Stimulated activated CD4-positive, alpha-beta T cell treated with anti-CD3 and anti-CD28 coated beads, Interleukin-1b, Interleukin-23, amount 100 ng/mL, for 4 hours (primary cell): ENCODE measurements around the gene SMIM11.
"Not testable (repeated sequence)": the region's sequence is repeated elsewhere in the genome, so short reads cannot be mapped to it uniquely, and the experiment has no call there.

Experiments
- DNase-seq, 2 donors: peaks; one replicate each; pipeline ENCODE4 v3.0.0-alpha.2; 2020; ENCODE audit warnings: low read depth in 2 of 2

SMIM11 gene, protein sequence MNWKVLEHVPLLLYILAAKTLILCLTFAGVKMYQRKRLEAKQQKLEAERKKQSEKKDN

DNA sequence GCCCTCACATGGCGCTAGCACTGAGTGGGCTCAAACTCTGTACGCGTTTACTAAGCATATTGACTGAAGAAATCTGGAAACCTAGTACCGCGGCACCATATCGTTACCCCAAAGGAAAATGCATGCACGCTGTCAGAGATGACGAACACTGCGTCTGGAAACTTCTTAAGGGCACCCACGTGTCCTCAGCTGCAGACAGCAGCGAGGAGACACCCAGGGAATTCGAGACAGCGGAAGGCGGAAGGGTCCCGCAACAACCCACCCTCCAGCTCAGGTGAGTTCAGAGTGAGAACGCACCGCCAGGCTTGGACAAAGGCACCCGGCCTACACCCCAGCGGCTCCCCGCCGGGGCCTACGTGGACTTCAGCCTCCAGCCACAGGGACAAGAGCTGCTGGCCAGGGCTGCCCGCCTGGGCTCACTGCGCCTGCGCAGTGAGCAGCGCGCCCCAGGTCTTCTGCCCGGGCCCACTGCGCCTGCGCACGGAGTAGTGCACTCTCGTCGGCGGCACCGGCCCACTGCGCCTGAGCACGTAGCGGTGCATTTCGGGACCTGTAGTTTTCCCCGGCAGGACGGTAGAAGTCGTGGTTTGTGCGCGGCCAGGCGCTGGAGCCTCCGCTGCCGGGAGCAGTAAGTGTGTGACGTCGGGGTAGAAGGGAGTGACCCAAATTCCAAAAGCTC lies at the start of gene SMIM11:
Gene SMIM11, plus strand, starts transcription at position 568 of the 679 bp plus-strand sequence. CDS start 3,998 bp downstream, outside the sequence.
- DNase-seq: not testable (repeated sequence)

DNA sequence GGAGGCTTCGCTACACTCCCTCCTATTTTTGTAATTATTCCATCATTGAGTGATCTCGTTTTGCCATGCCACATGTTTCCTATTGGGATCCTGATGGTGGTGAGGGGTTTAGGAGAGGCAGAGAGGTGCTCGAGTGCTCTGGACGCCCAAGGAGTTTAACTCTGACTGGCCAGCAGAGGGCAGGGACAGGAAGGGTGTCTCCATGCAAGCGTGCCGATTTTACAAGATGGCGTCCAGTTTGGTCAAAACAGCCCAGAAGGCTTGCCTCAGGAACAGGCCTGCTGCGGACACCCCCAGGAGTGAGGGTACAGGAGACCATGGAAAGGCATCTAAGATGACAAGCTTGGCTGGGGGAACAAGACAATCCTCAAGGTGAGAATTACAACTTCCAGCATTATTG lies 45.3 kb upstream of the SMIM11 start:
- DNase-seq: no peak

DNA sequence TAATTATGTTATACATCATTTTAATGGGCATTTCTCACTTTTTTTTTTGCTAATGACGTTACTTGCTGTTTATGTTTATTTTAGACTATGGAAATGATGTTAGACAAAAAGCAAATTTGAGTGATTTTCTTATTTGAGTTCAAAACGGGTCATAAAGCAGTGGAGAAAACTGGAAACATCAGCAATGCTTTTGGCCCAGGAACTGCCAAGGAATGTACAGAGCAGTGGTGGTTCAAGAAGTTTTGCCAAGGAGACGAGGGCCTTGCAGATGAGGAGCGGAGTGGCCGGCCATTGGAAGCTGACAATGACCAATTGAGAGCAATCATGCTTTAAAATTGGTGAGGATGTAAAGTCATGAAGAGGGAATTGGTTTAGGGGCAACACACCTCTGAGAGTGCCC lies 43.6 kb upstream of the SMIM11 start:
- no peak for DNase-seq

DNA sequence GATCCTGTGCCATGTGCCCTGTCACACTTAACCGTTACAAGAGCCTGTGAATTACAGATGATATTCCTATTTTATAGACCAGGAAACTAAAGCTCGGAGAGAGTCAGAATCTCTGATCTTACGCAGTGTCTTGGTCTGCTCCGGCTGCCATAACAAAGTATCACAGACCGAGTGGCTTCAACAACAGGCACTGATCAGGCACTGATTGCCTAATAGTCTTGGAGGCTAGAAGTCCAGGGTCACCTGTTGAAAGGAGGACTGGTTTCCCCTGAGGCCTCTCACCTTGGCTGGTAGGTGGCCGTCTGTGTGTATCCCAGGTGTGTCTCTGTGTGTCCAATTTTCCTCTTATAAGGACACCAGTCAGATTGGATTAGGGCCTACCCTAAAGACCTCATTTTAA lies 43.0 kb upstream of the SMIM11 start:
- DNase-seq: no peak

DNA sequence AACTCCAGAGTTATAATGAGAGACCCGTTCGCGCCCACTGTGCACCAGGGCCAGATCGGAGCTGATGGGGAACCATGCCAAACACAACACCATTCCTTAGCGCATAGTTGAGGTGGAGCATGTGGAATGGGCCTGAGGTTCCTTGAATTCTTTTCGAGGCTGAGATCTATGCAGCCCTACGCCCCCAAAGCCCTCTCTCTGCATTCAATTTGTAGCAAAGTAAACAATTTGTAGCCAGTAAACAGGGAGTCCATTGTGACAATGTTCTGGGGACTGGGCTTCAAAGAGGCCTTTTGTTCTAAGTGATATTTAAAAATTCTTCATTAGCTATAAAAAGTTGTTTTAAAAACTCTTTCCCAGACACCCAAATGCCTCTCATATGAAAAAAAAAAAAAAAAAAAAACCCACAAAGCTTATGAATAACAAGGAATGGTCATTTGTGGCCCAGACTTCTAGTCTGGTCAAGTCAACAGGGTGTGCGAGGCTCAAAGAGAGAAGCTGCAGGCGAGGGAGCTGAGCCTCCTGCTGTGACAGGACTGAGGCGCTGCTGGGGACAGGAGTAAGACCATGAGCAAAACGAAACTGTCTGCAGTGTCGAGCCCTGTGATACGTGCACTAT lies 42.1 kb upstream of the SMIM11 start:
- no peak for DNase-seq

DNA sequence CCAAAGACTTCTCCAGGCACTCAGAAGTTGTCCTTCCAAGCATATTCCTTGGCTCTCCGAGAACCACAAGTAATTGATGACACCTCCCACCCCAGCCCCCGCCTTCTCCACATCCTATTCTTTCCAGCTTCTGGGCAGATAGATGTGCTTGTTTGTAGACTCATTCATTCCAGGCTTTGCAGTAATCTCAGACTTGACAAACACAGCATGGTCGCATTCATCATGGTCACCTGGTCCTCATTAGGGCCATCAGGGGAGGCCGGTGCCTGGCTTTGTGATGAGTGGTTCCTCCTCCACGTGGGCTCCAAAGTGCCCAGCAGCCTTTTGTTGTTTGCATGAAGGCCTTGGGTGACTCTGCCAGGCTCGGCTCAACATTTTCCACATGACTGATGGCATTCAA lies 40.0 kb upstream of the SMIM11 start:
- no peak for DNase-seq

DNA sequence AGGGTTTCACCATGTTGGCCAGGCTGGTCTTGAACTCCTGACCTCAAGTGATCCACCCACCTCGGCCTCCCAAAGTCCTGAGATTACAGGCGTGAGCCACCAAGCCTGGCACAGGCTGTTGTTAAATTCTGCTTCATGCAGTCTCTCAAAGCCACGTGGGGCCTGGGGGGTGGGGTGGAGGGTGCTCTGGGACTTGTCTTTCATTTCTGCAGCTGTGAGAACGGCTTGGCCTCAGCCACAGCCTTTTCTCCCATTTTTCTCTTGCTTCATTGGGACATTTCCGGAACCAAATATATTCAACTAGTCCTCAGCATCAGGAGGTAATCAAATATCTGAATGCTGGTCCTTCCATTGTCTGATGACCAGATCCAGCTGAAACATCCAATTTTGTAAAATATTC lies 39.1 kb upstream of the SMIM11 start:
- no peak for DNase-seq

DNA sequence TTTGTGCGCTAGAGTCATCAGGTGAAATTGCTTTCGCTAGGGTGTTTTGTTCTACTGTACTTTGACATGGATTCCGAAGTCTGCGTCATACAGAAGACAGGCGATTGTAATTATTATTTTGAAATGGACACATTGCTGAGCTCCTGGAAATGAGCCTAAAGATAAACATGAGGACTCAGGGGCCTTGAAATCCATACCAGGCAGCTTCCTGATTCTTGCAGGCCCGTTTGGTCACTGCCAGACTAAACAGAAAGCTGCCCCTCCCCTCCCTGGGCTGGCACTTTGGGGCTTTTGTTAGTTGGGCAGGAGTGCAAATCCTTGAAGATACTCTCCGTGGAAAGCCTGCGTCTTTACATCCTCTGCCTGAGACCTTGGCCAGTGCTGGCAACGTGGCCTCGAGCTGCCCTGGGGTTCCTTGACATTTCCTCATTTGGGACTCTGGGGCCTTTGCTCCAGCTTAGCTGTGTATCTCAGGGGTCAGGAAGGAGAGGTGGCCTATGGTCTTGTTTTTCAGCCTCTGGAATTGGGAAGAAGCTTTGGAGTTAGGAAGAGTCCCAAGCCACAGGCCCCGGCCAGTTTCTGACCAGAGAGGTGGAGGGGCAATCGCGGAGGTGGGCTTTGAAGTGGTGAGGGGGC lies 38.4 kb upstream of the SMIM11 start:
- DNase-seq: no peak

DNA sequence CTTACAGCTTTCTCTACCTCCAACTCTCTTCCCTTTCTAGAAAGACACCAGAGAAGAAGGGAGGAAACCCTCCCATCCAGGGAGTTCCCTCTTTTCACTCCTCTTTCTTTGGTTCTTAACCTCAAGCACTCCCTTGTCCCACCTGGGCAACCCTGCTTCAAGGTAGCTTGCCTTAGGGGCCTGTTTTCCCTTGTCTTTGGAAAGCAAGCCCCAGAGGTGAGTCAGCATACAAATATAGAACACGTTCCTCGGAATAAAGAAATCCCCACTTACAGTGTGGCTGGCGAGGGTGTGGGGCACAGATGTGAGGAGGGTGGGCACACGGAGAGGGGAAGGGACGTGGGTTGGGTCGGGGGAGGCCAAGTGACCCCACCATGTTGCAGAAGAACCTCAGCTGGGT lies 37.6 kb upstream of the SMIM11 start:
- no peak for DNase-seq

DNA sequence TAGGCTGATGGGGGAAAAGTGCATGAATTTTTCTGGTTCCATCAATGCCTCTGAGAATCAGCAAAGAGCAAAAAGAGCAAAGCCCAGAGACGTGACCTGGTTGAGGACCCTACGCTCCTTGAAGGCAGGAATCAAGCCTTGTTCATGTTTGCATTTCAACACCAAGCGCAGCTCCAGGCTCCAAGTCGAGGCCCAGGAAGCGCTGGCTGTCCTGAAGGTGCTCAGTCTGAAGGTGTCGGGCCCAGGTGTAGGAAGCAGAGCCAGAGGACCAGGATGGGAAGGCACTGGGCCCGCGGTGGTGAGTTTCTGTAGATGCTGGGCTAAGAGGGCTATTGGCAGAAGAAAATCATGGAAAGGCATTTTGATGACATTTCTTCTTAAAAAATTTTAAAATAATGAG lies 37.1 kb upstream of the SMIM11 start:
- no peak for DNase-seq

DNA sequence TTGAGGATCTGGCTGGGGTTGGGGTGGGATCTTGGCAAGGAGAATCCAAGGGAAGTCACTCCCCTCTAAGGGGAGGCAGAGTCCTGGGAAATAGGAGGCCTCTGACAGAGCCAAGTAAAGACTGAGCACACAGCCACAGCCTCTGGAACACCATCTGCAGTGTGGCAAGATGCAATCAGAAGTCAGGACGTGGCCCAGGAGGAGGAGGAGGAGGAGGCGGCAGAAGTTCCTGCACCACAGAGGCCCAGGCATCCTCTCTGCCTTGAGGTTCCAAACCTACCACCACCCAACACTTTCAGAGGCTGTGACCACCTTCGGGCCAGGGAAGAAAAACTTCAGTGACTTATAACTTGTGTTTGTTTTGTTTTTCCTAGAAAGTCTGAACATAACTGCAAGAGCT lies 35.2 kb upstream of the SMIM11 start:
- DNase-seq: no peak

DNA sequence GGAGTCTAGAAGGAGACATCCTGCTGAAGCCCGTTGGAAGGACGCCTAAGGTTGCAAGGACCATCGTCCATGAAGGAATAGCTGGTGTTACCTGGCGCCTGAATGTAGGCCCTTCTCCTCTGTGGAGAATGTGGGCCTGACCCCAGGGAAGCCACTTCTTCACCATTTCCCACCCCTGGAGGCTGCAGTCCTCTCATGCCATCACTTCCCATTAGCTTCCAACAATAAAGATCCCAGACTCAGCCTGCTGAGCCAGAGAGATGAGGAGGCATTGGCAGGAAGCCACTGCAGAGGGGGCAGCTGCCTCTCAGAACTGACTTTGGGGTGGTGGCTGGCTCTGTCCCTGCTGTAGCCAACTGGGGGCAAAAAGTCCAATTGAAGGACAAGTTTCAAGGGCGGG lies 32.8 kb upstream of the SMIM11 start:
- DNase-seq: no peak

DNA sequence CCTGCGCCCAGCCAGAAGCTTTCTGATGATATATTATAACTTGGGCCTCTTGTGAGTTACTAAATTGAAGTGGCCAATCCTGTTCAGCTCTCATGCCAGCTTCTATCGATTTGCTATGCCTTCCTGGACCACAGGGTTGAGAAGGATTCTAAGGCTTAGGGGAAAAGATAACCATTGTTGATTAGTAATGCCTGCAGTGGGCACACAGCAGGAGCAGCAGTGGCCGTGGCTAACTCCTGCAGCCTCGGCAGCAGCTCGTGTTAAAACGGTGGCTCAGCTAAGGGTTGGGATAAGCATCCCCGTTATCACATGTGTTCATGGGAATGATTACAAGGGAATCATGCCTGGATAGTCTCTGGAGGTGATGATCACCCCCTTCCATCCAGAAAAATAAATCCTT lies 32.0 kb upstream of the SMIM11 start:
- DNase-seq: no peak

DNA sequence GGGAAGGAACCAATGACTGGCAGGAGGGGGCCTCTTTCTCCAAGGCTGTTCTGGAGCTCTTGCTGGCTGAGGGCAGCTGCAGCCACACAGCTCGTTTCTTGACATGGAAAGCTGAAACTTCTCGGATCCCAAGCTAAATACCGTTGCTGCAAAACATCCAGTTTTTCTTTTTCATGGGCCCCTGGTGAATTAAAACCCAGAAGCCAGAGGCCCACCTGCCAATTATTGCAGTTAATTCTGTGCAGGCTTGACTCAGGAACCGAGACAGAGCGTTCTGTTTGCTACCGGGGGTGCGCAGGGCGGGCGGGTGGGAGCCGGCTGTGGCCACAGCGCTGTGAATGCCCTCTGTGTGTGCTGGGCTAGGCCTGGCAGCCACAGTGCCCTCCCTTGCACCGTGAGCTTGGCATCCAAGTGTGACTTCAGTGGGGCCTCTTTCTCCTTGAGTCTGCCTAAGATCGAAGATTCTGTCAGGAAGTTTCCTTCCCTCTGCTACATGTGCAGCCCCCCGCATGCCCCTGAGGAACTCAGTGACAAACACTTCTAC lies 31.4 kb upstream of the SMIM11 start:
- no peak for DNase-seq

DNA sequence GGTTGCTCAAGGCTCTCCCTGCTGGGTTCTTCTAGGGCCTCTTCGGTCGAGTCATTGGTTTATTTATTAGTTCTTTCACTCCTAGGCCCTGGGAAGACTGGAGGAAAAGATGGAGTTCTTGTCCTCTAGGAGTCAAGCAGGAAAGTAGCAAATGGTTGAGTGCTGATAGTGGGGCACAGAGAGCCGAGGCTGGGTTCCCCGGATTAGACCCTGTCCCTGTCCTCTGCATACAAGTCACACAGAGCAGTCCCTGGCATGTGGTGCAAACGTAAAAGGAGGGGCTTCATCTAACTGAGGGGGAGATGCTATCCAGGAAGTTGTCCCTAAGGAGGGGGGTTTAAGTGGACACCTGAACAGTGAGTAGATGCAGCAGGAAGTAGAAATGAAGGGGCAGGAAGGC lies 30.7 kb upstream of the SMIM11 start:
- DNase-seq: no peak

DNA sequence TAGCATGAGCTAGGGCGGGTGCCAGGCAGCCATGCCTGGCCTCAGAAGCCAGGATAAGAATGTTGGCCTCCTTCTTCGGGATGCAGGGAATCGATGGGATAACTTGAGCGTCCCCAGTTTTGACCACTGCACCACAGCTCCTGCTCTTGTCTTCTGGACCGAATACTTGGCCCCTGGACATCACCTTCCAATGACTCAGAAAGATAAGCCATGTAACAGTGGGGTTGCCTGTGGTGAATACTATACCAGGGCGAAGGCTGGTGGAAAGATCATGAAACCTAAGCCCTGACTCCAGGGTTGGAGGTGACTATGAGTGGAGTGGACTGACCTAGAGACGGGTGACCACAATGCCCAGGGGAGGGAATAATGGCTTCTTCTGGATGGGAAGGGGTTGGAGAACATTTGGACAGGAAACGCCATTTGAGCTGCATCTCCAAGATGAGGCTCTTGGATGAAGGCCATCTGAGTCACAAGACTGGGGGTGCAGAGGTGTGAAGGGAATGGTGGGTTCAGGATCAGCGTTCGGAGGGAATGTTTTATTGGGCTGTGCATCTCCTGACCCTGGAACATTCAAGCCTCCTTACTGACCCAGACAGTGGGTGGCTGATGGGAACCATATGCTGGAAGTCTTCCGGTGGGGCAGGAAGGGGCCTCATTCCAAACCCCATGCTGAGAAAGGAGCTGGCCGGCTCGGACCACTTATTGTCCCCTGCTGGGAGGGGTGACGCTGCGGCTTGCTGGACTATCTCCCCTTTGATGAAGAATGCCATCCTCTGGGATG lies 30.0 kb upstream of the SMIM11 start:
- no peak for DNase-seq

DNA sequence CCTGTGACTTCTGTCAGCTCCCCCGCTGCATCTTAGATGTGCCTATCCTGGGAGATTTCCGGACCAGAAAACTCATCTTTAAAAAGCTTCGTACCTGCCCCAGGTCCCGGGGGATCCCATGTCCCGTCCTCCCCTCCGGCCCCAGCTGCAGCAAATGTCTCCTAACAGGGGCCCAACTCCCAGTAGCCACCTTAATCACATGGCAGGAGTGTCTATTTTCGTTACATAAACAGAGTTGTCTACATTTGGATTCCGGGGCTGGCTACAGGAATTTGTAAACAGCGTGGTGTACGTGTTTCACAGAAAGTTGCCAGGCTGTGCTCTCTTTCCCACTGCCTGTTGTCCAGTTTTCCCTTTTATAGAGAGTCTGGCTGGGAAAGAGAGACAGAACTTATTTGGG lies 29.4 kb upstream of the SMIM11 start:
- DNase-seq: no peak

DNA sequence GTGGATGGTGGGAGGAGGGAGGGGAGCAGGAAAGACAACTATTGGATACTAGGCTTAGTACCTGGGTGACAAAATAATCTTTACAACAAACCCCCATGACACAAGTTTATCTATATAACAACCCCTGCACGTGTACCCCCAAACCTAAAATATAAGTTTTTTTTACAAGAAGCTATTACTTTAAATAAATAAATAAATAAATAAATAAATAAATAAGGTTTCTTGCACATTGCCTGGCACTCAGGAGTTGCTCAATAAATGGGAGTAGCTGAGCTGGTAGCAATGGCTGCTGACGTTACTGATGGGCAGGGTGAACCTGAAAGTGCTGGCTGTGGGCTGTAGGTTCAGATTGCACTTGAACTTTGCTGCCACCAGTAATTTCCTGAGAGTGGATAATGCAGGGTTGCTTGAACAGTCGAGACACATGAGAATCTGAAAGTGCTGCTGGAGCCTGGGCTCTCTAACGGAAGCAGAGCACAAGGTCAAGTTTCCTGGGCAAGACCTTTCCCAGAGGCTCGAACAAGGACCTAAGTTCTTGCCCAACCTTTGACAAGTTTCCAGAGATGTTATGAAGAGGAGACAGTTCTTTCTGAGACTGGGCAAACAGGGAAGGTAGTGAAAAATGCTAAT lies 26.3 kb upstream of the SMIM11 start:
- DNase-seq: no peak

DNA sequence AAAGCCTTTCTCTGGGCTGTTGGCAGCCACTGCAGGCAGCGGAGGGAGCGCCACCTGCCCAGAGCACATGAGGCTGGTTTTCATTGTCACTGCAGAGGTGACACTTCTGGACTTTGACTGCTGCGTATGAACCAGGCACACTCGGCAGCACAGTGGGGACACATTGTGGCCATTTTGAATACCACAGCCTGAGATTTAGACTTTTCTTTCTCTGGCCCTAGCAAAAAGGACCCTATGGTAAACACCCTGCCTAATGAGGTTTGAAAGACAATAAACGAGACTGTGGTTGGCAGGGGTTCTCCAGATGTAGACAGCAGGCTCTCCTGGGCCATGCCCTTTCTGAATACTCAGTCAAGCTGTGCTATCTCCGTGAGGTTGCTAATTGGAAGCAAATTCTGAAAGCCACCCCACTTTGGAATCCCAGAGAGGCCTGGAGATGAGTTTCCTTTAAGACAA lies 23.5 kb upstream of the SMIM11 start:
- DNase-seq: no peak

DNA sequence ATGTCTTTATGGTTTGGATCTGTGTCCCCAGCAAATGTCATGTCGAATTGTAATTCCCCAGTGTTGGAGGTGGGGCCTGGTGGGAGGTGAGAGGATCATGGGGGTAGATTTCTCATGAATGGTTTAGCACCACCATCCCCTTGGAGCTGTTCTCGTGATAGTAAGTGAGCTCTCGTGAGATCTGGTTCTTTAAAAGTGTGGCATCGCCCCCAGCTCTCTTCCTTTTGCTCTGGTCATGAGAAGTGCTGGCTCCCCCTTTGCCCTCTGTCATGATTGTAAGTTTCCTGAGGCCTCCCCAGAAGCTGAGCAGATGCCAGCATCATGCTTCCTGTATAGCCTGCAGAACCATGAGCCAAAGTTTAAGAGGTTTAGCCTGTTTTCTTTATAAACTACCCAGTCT lies 22.8 kb upstream of the SMIM11 start:
- no peak for DNase-seq

DNA sequence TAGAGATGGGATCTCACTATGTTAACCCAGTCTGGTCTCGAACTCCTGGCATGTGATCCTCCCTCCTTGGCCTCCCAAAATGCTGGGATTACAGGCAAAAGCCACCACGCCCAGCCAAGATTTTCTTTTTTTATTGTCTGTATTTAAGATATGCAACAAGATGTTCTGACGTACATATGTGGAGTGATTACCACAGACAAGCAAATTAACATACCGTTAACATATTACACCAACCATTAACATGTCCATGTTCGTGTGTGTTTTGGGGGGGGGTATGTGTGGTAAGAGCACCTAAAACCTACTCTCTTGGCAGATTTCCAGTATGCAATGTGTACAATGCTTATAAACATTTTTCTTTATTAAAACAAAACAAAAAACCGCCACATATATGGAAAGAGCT lies 22.1 kb upstream of the SMIM11 start:
- no peak for DNase-seq

DNA sequence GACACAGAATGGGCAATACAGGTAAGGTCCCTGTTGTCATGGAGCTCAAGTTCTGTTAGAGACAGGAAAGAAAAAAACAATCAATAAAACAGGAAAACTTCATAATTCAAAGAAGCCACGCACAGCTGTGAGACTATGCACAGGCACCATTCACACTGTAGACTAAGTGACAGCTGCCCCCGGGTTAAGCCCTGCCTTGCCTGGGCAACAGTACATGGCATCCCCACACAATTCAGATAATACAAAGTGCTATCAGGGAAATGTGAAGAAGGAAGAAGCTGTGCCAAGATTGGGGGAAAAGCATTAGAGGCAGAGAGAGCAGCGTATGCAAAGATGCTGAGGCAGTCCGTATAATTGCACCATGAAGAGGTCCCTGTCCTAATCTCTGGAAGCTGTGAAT lies 20.5 kb upstream of the SMIM11 start:
- no peak for DNase-seq
